Neural cell (in vitro differentiated cells): ENCODE measurements around the gene SLC25A42. TPM values are rescaled to one million over a fixed set of nuclear protein-coding genes. Genes with fewer than 3 reads are reported as not detected.
A peak's percentile ranks its signal among the peaks of the same experiment; 100 is the strongest.

Experiments used
- H2AFZ ChIP-seq: fragments of 200-600, 300-800 bp; sonication (generic), shearing (Covaris generic); 2 replicates; pipeline ENCODE4 v1.6.0; 2014; ENCODE audit warnings: low read depth, mild to moderate bottlenecking, antibody characterized with exemption, low read length, moderate library complexity
- H3F3A ChIP-seq: fragments of 200-600 bp; shearing (Covaris generic); 2 replicates; pipeline ENCODE4 v1.6.1; 2016; ENCODE audit warnings: mild to moderate bottlenecking, moderate library complexity, mixed read lengths, antibody characterized with exemption, low read length; ENCODE audit not compliant: insufficient read depth, poor library complexity, severe bottlenecking
- H3K27ac ChIP-seq: fragments of 200-600, 300-800 bp; sonication (generic), shearing (Covaris generic); 2 replicates; pipeline ENCODE4 v1.5.1; 2014; ENCODE audit warnings: mild to moderate bottlenecking, low read length, moderate library complexity
- H3K27me3 ChIP-seq: fragments of 300-800, 200-600 bp; sonication (generic), shearing (Covaris generic); 2 replicates; pipeline ENCODE4 v1.6.0; 2014; ENCODE audit warnings: mild to moderate bottlenecking, low read depth, low read length, moderate library complexity; ENCODE audit not compliant: insufficient read depth
- H3K36me3 ChIP-seq: fragments of 300-800, 200-600 bp; sonication (generic), shearing (Covaris generic); 2 replicates; pipeline ENCODE4 v1.5.1; 2014; ENCODE audit warnings: mild to moderate bottlenecking, antibody characterized with exemption, low read length, moderate library complexity; ENCODE audit not compliant: insufficient read depth
- H3K4me2 ChIP-seq: fragments of 300-800, 200-600 bp; sonication (generic), shearing (Covaris generic); 2 replicates; pipeline ENCODE4 v1.6.0; 2014; ENCODE audit warnings: mild to moderate bottlenecking, low read length
- H3K4me3 ChIP-seq: fragments of 300-800, 200-600 bp; sonication (generic), shearing (Covaris generic); 2 replicates; pipeline ENCODE4 v1.5.1; 2014; ENCODE audit warnings: mild to moderate bottlenecking, low read length, moderate library complexity
- H3K79me2 ChIP-seq: fragments of 200-600 bp; shearing (Covaris generic); replicated peaks from 2 replicates; pipeline ENCODE4 v1.6.0; 2014; ENCODE audit warnings: mild to moderate bottlenecking, low read length, moderate library complexity; ENCODE audit not compliant: insufficient read depth
- H3K9ac ChIP-seq: fragments of 300-800, 200-600 bp; sonication (generic), shearing (Covaris generic); 2 replicates; pipeline ENCODE4 v1.6.1; 2016; ENCODE audit warnings: mild to moderate bottlenecking, low read length, mixed read lengths
- H3K9me2 ChIP-seq: fragments of 200-600 bp; shearing (Covaris generic); 2 replicates; pipeline ENCODE4 v1.6.1; 2016; ENCODE audit warnings: mild to moderate bottlenecking, low read length, mixed read lengths; ENCODE audit not compliant: insufficient read depth
- H3K9me3 ChIP-seq: fragments of 200-600, 300-800 bp; sonication (generic), shearing (Covaris generic); 2 replicates; pipeline ENCODE4 v1.6.1; 2016; ENCODE audit warnings: mild to moderate bottlenecking, mixed run types, low read length, moderate library complexity, mixed read lengths
- H4K20me1 ChIP-seq: fragments of 200-600 bp; shearing (Covaris generic); 2 replicates; pipeline ENCODE4 v1.6.1; 2016; ENCODE audit warnings: mild to moderate bottlenecking, mixed run types; ENCODE audit not compliant: insufficient read depth
- EP300 ChIP-seq: fragments of 450-650 bp; conservative IDR thresholded peaks from 2 replicates; pipeline ENCODE4 v1.6.1; 2014; ENCODE audit warnings: antibody characterized with exemption, mild to moderate bottlenecking, moderate library complexity; ENCODE audit not compliant: poor library complexity, severe bottlenecking
- EZH2 ChIP-seq: fragments of 200-600, 300-800 bp; shearing (Covaris generic), sonication (generic); IDR thresholded peaks from 2 replicates; pipeline ENCODE4 v1.6.1; 2014; ENCODE audit warnings: antibody characterized with exemption, low read length, borderline replicate concordance, mild to moderate bottlenecking; ENCODE audit not compliant: insufficient read depth, poor library complexity, severe bottlenecking
- MXI1 ChIP-seq: fragments of 450-650 bp; conservative IDR thresholded peaks from 2 replicates; pipeline ENCODE4 v1.6.1; 2014; ENCODE audit warnings: antibody characterized with exemption, mild to moderate bottlenecking; ENCODE audit not compliant: poor library complexity, severe bottlenecking
- POLR2AphosphoS5 ChIP-seq: IDR thresholded peaks from 2 replicates; pipeline ENCODE4 v1.6.1; 2012
- RAD21 ChIP-seq: fragments of 450-650 bp; conservative IDR thresholded peaks from 2 replicates; pipeline ENCODE4 v1.6.1; 2014; ENCODE audit warnings: antibody characterized with exemption, mild to moderate bottlenecking, moderate library complexity
- SMC3 ChIP-seq: fragments of 450-650 bp; conservative IDR thresholded peaks from 2 replicates; pipeline ENCODE4 v1.6.1; 2014; ENCODE audit warnings: antibody characterized with exemption, mild to moderate bottlenecking, moderate library complexity; ENCODE audit not compliant: poor library complexity
- TAF1 ChIP-seq: IDR thresholded peaks from 2 replicates; pipeline ENCODE4 v1.6.1; 2012; ENCODE audit warnings: low read depth
- polyA plus RNA-seq: library from polyadenylated mRNA; depleted of rRNA; stranded (reverse); fragments of >200 nt; gene quantifications from 2 replicates; pipeline ENCODE4 v1.2.3, GENCODE V29; 2014
- TF ChIP-seq, protein P1 (sequence below): IDR thresholded peaks from 2 replicates; pipeline ENCODE4 v1.6.1; 2012; ENCODE audit warnings: borderline replicate concordance
- TF ChIP-seq, protein P2 (sequence below): fragments of 450-650 bp; IDR thresholded peaks from 2 replicates; pipeline ENCODE4 v1.5.1; 2014; ENCODE audit warnings: antibody characterized with exemption, mild to moderate bottlenecking, moderate library complexity; ENCODE audit not compliant: poor library complexity, severe bottlenecking

SLC25A42 gene
- polyA plus RNA-seq, 1 donor from 2014 or later: 22.7 TPM

DNA sequence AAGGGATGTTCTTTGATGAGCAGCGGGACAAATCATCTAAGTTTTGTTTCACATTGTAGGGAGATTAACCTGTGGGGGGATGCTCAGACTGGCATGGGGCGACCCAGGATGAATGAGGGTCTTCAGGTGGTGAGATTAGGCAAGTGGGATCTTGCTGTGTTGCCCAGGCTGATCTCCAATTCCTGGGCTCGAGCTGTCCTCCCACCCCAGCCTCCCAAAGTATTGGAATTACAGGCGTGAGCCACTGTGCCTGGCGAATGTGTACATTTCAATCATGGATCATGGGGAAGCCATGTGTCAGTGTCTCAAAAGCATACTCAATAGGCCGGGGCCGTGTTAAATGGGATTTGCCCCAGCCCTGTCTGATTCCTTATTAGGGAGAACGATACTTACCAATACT lies 8.1 kb downstream of the SLC25A42 start:
- Histone ChIP-seq H3K4me2 (no peak overlapping the region), H3K9me2 (no peaks in the 10 kb centered on the region), H3K79me2 (no peaks in the 10 kb centered on the region), H3K36me3 (no peaks in the 10 kb centered on the region), H3K9me3 (no peaks in the 10 kb centered on the region), H3K27me3 (no peaks in the 10 kb centered on the region), H3K4me3 (no peak overlapping the region), H4K20me1 (no peaks in the 10 kb centered on the region), H3K9ac (no peak overlapping the region), H3K27ac (no peak overlapping the region), H2AFZ (no peak overlapping the region), H3F3A (no peaks in the 10 kb centered on the region)
- TF ChIP-seq, protein P1, sequence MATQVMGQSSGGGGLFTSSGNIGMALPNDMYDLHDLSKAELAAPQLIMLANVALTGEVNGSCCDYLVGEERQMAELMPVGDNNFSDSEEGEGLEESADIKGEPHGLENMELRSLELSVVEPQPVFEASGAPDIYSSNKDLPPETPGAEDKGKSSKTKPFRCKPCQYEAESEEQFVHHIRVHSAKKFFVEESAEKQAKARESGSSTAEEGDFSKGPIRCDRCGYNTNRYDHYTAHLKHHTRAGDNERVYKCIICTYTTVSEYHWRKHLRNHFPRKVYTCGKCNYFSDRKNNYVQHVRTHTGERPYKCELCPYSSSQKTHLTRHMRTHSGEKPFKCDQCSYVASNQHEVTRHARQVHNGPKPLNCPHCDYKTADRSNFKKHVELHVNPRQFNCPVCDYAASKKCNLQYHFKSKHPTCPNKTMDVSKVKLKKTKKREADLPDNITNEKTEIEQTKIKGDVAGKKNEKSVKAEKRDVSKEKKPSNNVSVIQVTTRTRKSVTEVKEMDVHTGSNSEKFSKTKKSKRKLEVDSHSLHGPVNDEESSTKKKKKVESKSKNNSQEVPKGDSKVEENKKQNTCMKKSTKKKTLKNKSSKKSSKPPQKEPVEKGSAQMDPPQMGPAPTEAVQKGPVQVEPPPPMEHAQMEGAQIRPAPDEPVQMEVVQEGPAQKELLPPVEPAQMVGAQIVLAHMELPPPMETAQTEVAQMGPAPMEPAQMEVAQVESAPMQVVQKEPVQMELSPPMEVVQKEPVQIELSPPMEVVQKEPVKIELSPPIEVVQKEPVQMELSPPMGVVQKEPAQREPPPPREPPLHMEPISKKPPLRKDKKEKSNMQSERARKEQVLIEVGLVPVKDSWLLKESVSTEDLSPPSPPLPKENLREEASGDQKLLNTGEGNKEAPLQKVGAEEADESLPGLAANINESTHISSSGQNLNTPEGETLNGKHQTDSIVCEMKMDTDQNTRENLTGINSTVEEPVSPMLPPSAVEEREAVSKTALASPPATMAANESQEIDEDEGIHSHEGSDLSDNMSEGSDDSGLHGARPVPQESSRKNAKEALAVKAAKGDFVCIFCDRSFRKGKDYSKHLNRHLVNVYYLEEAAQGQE: no peak
- TF ChIP-seq RAD21 (no peak), TAF1 (no peak), POLR2AphosphoS5 (no peak), EP300 (no peak), EZH2 (no peak), MXI1 (no peak), SMC3 (no peak)
- TF ChIP-seq, protein P2, sequence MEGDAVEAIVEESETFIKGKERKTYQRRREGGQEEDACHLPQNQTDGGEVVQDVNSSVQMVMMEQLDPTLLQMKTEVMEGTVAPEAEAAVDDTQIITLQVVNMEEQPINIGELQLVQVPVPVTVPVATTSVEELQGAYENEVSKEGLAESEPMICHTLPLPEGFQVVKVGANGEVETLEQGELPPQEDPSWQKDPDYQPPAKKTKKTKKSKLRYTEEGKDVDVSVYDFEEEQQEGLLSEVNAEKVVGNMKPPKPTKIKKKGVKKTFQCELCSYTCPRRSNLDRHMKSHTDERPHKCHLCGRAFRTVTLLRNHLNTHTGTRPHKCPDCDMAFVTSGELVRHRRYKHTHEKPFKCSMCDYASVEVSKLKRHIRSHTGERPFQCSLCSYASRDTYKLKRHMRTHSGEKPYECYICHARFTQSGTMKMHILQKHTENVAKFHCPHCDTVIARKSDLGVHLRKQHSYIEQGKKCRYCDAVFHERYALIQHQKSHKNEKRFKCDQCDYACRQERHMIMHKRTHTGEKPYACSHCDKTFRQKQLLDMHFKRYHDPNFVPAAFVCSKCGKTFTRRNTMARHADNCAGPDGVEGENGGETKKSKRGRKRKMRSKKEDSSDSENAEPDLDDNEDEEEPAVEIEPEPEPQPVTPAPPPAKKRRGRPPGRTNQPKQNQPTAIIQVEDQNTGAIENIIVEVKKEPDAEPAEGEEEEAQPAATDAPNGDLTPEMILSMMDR: no peak

DNA sequence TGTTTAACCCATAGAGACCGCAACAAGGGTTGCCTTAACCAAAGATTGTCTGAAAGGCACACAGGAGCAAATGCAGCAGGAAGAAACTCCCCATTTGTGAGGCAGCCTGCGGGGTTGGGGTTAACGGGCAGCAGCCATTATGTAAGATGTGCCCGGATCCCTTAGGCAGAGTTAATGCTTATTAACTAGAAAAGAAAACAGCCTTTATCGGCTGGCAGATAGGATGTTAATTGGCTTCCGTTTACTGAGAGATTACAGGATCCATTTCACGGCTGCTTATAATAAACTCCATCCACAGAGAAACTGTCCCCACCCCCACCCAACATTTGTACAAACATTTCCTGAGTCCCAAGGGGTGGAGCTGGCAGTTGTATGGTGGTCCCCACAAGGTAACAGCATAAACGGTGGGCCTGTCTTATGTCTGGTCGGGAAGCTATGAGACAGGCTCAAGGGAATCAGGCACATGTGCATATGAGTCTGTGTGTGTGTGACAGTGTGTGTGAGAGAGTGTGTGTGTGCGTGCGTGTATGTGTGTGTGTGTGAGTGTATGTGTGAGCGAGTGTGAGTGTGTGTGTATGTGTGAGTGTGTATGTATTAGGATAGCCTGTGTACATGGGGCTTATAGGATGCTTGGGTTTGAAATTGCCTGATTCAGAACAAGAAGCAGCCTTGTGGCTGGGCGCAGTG lies 10.5 kb downstream of the SLC25A42 start:
- Histone ChIP-seq H3K36me3 (no peaks in the 10 kb centered on the region), H3K4me2 (peak overlapping the region; percentile 34), H3K27ac (peak overlapping the region; percentile 27), H3K27me3 (no peaks in the 10 kb centered on the region), H2AFZ (no peak overlapping the region), H3K4me3 (peak overlapping the region; percentile 39), H3K9me2 (no peaks in the 10 kb centered on the region), H3K79me2 (no peaks in the 10 kb centered on the region), H3K9ac (peak overlapping the region; percentile 28), H4K20me1 (no peaks in the 10 kb centered on the region), H3F3A (no peaks in the 10 kb centered on the region), H3K9me3 (no peaks in the 10 kb centered on the region)
- TF ChIP-seq, protein P1: no peak
- TF ChIP-seq EZH2 (no peak), TAF1 (no peak), SMC3 (no peak), MXI1 (no peak), POLR2AphosphoS5 (no peak), RAD21 (no peak), EP300 (no peak)
- TF ChIP-seq, protein P2: no peak
